GM12801 (cell line): ENCODE data around the gene EVL.

ENCODE experiments used
- CTCF ChIP-seq: IDR thresholded peaks from one replicate; pipeline ENCODE4 v1.5.1; 2011; ENCODE audit warnings: control low read depth; ENCODE audit not compliant: insufficient read length; ENCODE audit errors: extremely low read depth

The EVL gene

GRCh38 chr14:100025111-100025510, 40.1 kb upstream of the EVL start:
- TF ChIP-seq CTCF, result no peak

GRCh38 chr14:100027771-100028490, 37.3 kb upstream of the EVL start:
- no peak for TF ChIP-seq CTCF

DNA sequence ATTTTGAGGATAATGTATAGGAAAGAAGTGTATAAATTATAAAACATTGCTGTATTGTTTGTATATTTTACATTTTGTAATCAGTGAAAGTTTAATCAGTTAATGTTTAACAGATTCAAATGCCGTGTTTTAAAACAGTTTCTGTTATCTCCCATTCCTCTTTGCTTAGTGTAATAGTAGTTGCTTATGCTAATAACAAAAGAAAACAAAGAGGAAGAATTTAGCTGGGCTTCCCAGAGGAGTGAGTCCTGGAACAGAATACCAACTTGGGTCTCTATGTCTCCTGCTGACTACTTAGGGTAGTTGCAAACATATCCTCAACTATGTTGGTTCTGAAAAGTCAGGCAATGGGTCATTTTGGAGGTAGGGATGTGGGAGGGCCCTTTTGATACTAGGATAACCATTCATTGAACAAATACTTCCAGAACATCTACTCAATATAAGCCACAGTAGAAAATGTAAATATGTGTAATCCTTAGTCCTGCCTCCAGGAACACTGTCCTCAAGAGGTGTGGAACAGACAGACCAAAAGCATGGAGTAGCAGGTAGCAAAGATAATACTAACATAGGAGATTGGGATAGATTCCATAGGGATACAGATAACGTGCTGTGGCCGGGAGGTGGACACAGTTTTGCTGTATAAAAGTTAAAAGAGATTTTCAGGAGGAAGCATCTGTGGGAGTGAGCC, 36.1 kb upstream of the EVL start:
- TF ChIP-seq CTCF, result no peak

DNA sequence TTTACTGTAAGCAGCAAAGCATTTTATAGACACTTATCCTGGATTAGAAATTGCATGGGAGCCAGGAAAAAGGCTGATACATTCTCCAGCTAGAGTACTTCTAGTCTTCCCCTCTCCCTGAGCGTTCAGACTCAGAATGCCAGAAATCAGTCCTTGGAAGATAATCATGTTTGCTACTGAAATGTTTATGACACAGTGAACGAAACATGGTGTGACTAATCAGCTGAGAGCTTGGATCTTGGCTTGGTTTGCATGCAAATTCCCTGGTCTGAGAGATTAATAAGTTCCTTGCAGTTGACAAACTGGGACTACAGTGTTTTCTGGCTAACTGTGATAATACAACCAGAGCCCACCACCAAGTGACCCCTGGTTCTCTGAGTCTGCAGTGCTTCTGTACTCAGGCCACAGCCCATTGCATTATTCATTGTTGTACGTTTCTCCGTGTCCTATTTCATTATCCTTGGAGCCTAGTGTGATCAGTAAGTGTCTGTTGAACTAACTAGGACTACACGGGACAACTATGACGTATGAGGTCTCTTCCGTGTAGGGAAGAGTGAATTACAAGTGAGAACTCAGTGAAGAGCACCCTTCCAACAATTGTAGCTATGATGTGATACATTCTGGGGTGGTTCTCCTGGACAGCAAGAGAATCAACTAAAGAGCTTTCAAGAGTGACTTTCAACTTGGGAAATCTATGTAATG, 34.6 kb upstream of the EVL start:
- no peak for TF ChIP-seq CTCF

GRCh38 chr14:100031506-100032281, 33.5 kb upstream of the EVL start:
- no peak for TF ChIP-seq CTCF

DNA sequence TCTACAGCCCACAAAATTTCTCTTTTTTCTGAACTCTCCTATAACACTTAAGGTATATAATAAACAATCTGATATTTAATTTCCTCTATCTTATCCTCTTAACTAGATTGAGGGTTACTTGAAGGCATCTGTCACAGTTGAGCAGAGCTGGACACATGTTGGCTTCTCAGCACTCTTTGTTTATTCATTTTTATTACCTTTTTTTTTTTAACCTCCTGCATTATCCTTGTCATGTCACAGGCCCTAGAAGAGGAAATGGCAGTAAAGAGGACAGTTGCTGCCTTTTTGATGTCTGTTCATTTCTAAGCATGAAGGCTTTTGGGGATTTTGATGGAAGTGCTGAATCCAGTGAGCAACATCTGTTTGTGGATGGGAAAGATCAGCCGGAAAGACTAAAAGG, 32.5 kb upstream of the EVL start:
- no peak for TF ChIP-seq CTCF
